WI38 (cell line): ENCODE measurements around the gene LRG1.
A peak's percentile ranks its signal among the peaks of the same experiment; 100 is the strongest.

Source experiments
- H3K4me3 ChIP-seq: 2 replicates; pipeline ENCODE4 v1.5.1; 2011; ENCODE audit warnings: low read depth, mild to moderate bottlenecking, control low read depth, low read length
- TF ChIP-seq, protein P1 (sequence below): IDR thresholded peaks from 2 replicates; pipeline ENCODE4 v1.5.1; 2012; ENCODE audit warnings: low read depth, mild to moderate bottlenecking, control low read depth, low read length

Gene LRG1

DNA sequence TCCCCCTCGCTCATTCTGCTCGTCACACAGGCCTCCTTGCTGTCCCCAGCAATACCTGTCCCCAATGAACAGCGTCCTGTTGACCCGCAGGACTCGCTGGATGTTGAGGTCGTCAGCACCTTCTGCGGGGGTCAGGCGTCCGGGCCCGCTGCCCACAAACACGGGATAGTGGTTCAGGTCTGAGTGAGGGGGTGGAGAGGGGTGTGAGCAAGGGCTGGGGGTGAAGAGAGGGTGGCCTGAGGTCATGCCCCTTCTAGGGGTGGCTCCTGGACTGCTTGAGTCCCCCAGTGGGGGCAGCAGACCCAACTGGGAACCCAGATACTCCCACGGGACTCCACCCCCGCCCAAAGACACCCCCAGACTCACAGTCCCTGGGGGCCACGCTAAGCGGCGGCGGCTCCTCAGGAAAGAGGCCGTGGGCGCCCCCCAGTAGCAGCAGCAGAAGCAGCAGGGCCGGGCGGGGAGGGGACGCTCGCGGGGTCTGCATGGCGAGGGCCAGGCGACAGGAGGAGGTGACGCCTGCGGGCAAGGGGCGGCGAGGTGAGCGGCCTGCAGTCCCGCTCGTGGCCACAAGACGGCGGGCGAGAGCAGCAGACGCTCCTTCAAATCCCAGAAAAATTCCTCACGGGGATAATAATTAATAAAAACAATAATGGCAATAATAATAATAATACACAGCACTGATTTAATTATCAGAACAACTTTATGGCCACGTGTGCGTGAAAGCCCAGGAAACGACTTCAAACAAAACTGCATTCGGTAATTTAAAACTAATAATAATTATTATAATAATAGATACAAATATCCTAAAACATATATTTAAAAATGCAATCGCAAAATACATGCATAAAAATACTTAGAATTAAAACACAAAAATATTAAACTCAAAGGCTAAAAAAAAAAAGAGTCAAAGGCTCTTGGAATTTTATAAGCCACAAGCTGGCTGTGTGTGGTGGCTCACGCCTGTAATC lies 18.4 kb upstream of the LRG1 start:
- H3K4me3 ChIP-seq, result no peak overlapping the region

DNA sequence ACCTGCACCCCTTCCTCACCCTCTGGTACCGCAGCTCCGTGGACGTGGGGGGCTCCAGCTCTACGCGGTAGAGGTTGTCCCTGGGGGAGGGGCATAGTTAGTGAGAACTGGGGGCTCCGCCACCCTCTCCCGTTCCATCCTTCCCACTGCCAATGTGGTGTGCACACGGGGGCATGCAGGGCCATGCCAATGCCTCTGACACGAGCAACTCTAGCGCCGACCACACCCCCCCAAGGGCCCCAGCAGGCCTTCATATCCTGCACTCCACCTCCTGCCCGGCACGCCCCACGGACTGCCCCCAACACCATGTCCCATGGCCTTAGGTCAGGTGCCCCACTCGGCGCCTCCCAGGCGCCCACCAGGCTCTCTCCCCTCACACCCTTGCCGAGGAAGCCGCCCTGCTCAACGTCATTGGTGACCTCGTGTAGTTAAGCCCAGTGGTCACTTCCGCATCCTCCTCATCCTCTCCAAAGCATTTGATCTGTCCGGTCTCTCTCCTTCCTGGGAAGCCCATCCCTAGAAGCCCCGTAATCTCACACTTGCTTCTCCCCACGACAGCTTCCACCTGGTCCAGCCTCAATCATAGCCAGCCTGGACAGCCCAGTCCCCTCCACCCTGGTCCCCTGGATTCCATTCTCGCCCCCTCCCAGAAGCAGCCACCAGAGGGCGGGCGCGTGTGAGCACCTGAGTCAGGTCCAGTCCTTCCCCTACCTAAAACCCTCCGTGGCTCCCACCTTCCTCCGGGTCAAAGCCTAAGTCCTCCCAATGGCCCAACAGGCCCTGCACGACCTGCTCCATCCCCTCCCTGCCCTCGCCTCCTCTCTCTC lies 17.5 kb upstream of the LRG1 start:
- no peak overlapping the region for H3K4me3 ChIP-seq
- TF ChIP-seq, protein P1, sequence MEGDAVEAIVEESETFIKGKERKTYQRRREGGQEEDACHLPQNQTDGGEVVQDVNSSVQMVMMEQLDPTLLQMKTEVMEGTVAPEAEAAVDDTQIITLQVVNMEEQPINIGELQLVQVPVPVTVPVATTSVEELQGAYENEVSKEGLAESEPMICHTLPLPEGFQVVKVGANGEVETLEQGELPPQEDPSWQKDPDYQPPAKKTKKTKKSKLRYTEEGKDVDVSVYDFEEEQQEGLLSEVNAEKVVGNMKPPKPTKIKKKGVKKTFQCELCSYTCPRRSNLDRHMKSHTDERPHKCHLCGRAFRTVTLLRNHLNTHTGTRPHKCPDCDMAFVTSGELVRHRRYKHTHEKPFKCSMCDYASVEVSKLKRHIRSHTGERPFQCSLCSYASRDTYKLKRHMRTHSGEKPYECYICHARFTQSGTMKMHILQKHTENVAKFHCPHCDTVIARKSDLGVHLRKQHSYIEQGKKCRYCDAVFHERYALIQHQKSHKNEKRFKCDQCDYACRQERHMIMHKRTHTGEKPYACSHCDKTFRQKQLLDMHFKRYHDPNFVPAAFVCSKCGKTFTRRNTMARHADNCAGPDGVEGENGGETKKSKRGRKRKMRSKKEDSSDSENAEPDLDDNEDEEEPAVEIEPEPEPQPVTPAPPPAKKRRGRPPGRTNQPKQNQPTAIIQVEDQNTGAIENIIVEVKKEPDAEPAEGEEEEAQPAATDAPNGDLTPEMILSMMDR, result no peak

More for the DNA sequence above, 18.4 kb upstream of the LRG1 start:
- TF ChIP-seq, protein P1, result peak; percentile 98

- no peak overlapping the region for H3K4me3 ChIP-seq
- TF ChIP-seq, protein P1, result no peak
Measured at GRCh38 chr19:4556597-4557127, 16.8 kb upstream of the LRG1 start.

DNA sequence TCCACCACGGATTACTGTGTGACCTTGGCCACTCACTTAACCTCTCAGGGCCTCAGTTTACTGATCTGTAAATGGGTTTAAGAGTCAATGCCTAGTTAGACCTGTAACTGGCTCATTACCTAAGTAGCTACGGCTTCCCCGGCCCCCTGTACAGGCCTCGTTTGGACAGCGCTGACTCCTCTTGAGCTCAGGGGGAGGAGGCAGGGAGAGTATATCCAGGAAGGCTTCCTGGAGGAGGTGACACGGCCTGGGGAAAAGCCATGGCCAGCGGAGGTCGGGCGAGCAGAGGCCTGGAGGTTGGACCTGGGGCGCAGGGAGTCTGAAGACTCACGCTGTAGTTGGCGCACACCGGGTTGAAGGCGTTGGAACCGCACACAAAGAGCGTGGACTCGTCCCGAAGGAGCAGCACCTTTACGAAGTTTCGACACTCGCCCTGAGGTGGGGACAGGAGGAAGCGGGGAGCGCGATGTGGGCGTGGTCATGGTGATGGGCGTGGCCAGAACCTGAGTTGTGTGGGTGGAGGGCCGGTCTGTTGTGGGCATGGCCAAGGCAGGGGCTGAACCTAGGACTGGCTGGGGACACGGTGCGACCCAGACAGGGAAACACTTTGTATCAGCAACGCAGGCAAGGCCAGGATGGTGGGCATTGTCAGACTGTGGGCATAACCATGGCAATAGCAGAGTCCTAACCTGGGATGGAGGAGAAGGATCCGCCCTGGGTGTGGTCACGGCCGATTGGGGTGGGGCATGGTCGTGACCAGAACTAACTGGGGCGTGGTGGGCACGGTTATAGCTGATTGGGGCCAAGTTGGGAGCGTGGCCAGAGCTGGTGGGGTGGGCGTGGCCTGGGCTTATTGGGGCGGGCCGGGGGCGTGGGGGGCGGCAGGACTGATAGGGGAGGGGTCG lies 16.1 kb upstream of the LRG1 start:
- TF ChIP-seq, protein P1, result no peak
- H3K4me3 ChIP-seq, result no peak overlapping the region

DNA sequence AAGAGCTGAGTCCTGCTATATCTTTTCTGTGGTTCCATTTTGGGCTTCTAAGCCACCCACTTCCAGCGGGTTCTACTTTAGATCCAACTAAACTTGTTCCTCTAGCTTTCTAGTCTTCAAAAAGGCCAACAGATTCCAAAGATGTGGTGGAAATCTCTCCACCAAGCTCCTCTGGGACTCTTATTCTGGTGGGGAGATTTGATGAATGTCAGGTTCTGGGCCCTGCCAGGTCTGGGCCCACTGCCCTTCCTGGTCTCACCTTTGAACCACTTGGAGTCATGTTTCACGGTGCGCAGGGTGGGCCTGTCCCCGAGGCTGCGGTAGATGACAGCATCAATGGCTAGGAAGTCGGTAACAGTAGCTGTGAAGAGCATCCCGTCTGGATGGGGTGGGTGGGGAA lies 14.9 kb upstream of the LRG1 start:
- no peak overlapping the region for H3K4me3 ChIP-seq
- TF ChIP-seq, protein P1, result no peak

- TF ChIP-seq, protein P1, result no peak
- no peak overlapping the region for H3K4me3 ChIP-seq
Measured at GRCh38 chr19:4553775-4554174, 13.9 kb upstream of the LRG1 start.
